ENCODE measurements around the gene ITPR2.
"Not testable (repeated sequence)": the region's sequence is repeated elsewhere in the genome, so short reads cannot be mapped to it uniquely, and the experiment has no call there.

ITPR2 gene

GRCh38 chr12:26744697-26745440, 88.1 kb downstream of the ITPR2 start:
- H3K4me1 Mint-ChIP-seq = peaks cover 51% of the 10 kb centered on the region

GRCh38 chr12:26744042-26744626, 88.9 kb downstream of the ITPR2 start:
- no peak overlapping the region for H3K27ac Mint-ChIP-seq
- peaks cover 43% of the 10 kb centered on the region for H3K4me1 Mint-ChIP-seq
- H3K36me3 Mint-ChIP-seq = peaks cover 22% of the 10 kb centered on the region
- no peak overlapping the region for H3K4me3 Mint-ChIP-seq
- H3K9me3 Mint-ChIP-seq = peaks cover 6% of the 10 kb centered on the region
- H3K27me3 Mint-ChIP-seq = no peaks in the 10 kb centered on the region

More at GRCh38 chr12:26744697-26745440, 88.1 kb downstream of the ITPR2 start:
- H3K27me3 Mint-ChIP-seq = no peaks in the 10 kb centered on the region
- H3K4me3 Mint-ChIP-seq = no peak overlapping the region
- no peak overlapping the region for H3K27ac Mint-ChIP-seq
- H3K36me3 Mint-ChIP-seq = peaks cover 18% of the 10 kb centered on the region
- peaks cover 6% of the 10 kb centered on the region for H3K9me3 Mint-ChIP-seq

- peaks cover 29% of the 10 kb centered on the region for H3K4me1 Mint-ChIP-seq
- no peak overlapping the region for H3K4me3 Mint-ChIP-seq
- peaks cover 29% of the 10 kb centered on the region for H3K36me3 Mint-ChIP-seq
- H3K9me3 Mint-ChIP-seq = peaks cover 6% of the 10 kb centered on the region
- H3K27ac Mint-ChIP-seq = no peak overlapping the region
- no peaks in the 10 kb centered on the region for H3K27me3 Mint-ChIP-seq
Observed at GRCh38 chr12:26741584-26742227, 91.3 kb downstream of the ITPR2 start.

- H3K4me3 Mint-ChIP-seq = no peak overlapping the region
- H3K4me1 Mint-ChIP-seq = peaks cover 27% of the 10 kb centered on the region
- H3K36me3 Mint-ChIP-seq = peaks cover 29% of the 10 kb centered on the region
- no peaks in the 10 kb centered on the region for H3K27me3 Mint-ChIP-seq
- H3K9me3 Mint-ChIP-seq = peaks cover 6% of the 10 kb centered on the region
- no peak overlapping the region for H3K27ac Mint-ChIP-seq
Observed at GRCh38 chr12:26740991-26741390, 92.0 kb downstream of the ITPR2 start.

GRCh38 chr12:26740348-26740747, 92.6 kb downstream of the ITPR2 start:
- Mint-ChIP-seq H3K36me3 (peaks cover 29% of the 10 kb centered on the region), H3K4me3 (no peak overlapping the region), H3K4me1 (peaks cover 29% of the 10 kb centered on the region), H3K27me3 (no peaks in the 10 kb centered on the region), H3K9me3 (peaks cover 6% of the 10 kb centered on the region), H3K27ac (no peak overlapping the region)

- Mint-ChIP-seq H3K27me3 (no peaks in the 10 kb centered on the region), H3K4me3 (no peak overlapping the region), H3K4me1 (peaks cover 42% of the 10 kb centered on the region), H3K9me3 (peaks cover 6% of the 10 kb centered on the region), H3K36me3 (peaks cover 29% of the 10 kb centered on the region), H3K27ac (no peak overlapping the region)
Observed at GRCh38 chr12:26737487-26738030, 95.4 kb downstream of the ITPR2 start.

GRCh38 chr12:26736563-26737486, 96.2 kb downstream of the ITPR2 start:
- H3K4me1 Mint-ChIP-seq = peaks cover 45% of the 10 kb centered on the region
- H3K36me3 Mint-ChIP-seq = peaks cover 25% of the 10 kb centered on the region
- H3K27ac Mint-ChIP-seq = no peak overlapping the region
- H3K27me3 Mint-ChIP-seq = no peaks in the 10 kb centered on the region
- peaks cover 6% of the 10 kb centered on the region for H3K9me3 Mint-ChIP-seq
- H3K4me3 Mint-ChIP-seq = no peak overlapping the region

- Mint-ChIP-seq H3K27me3 (no peaks in the 10 kb centered on the region), H3K4me1 (peaks cover 50% of the 10 kb centered on the region), H3K36me3 (peaks cover 17% of the 10 kb centered on the region), H3K4me3 (no peak overlapping the region), H3K9me3 (peaks cover 3% of the 10 kb centered on the region), H3K27ac (no peak overlapping the region)
Observed at GRCh38 chr12:26735249-26735639, 97.8 kb downstream of the ITPR2 start.

- peaks cover 12% of the 10 kb centered on the region for H3K36me3 Mint-ChIP-seq
- peaks cover 55% of the 10 kb centered on the region for H3K4me1 Mint-ChIP-seq
- H3K9me3 Mint-ChIP-seq = no peaks in the 10 kb centered on the region
- no peaks in the 10 kb centered on the region for H3K27me3 Mint-ChIP-seq
- no peak overlapping the region for H3K4me3 Mint-ChIP-seq
- no peak overlapping the region for H3K27ac Mint-ChIP-seq
Observed at GRCh38 chr12:26734510-26735248, 98.3 kb downstream of the ITPR2 start.

GRCh38 chr12:26732005-26732908, 100.7 kb downstream of the ITPR2 start:
- Mint-ChIP-seq H3K4me1 (peaks cover 69% of the 10 kb centered on the region), H3K27ac (no peak overlapping the region), H3K9me3 (no peaks in the 10 kb centered on the region), H3K4me3 (no peak overlapping the region), H3K36me3 (peaks cover 5% of the 10 kb centered on the region), H3K27me3 (no peaks in the 10 kb centered on the region)

- peaks cover 5% of the 10 kb centered on the region for H3K36me3 Mint-ChIP-seq
- no peaks in the 10 kb centered on the region for H3K27me3 Mint-ChIP-seq
- peaks cover 67% of the 10 kb centered on the region for H3K4me1 Mint-ChIP-seq
- no peaks in the 10 kb centered on the region for H3K9me3 Mint-ChIP-seq
- no peak overlapping the region for H3K27ac Mint-ChIP-seq
- no peak overlapping the region for H3K4me3 Mint-ChIP-seq
Observed at GRCh38 chr12:26730481-26731350, 102.3 kb downstream of the ITPR2 start.

- H3K27me3 Mint-ChIP-seq, H3K36me3 Mint-ChIP-seq, H3K4me3 Mint-ChIP-seq, H3K9me3 Mint-ChIP-seq: not testable (repeated sequence)
- H3K4me1 Mint-ChIP-seq = peaks cover 69% of the 10 kb centered on the region
- peak overlapping the region; percentile 17 for H3K27ac Mint-ChIP-seq
Observed at GRCh38 chr12:26729137-26729671, 103.8 kb downstream of the ITPR2 start.

All from activated naive CD4-positive, alpha-beta T cell treated with anti-CD3 and anti-CD28 coated beads, Interleukin-2, amount 50 U/mL, for 24 hours (primary cell).